Body of pancreas (tissue), 4 donors: ENCODE measurements around the gene DACH1. TPM values are rescaled to one million over a fixed set of nuclear protein-coding genes. Genes with fewer than 3 reads are reported as not detected.

Source experiments
- ATAC-seq: fragments of 150-250 bp; one replicate; pipeline ENCODE4 v1.9.1; 2016
- DNase-seq, 4 donors: peaks; one replicate each; pipeline ENCODE4 v3.0.0-alpha.2; 2019
- H3K27ac ChIP-seq, 4 donors: fragments of 200-600 bp; sonication (generic); 1 replicate in 3 of 4; 2 replicates in 1 of 4; pipeline versions ENCODE4 v1.5.1 to v1.6.1; 2016 to 2019; ENCODE audit warnings: mild to moderate bottlenecking in 1 of 4, mixed read lengths in 1 of 4, moderate library complexity in 1 of 4
- H3K27me3 ChIP-seq, 2 donors: fragments of 200-600 bp; sonication (generic); one replicate each; pipeline ENCODE4 v1.6.0; 2016; ENCODE audit warnings: mild to moderate bottlenecking in 1 of 2
- H3K36me3 ChIP-seq, 2 donors: fragments of 200-600 bp; sonication (generic); replicated peaks in 1 of 2; 2 replicates each; pipeline ENCODE4 v1.5.1; 2016; ENCODE audit warnings: low read depth in 2 of 2; ENCODE audit not compliant: insufficient read depth in 1 of 2
- H3K4me1 ChIP-seq: fragments of 200-600 bp; sonication (generic); one replicate; pipeline ENCODE4 v1.6.0; 2016
- H3K4me3 ChIP-seq, 2 donors: fragments of 200-600 bp; sonication (generic); 1 replicate in 1 of 2; 2 replicates in 1 of 2; pipeline ENCODE4 v1.5.1; 2016 to 2019
- H3K9me3 ChIP-seq, 3 donors: fragments of 200-600 bp; sonication (generic); 1 replicate in 2 of 3; 2 replicates in 1 of 3; pipeline ENCODE4 v1.5.1; 2016
- CTCF ChIP-seq, 7 experiments: fragments of 450-650 bp in 4 of 7; fragments of 200-600 bp in 3 of 7; sonication (generic) in 3 of 7; IDR thresholded peaks; one replicate each; pipeline ENCODE4 v1.5.1; 2016 to 2019; ENCODE audit warnings: antibody characterized with exemption in 7 of 7
- POLR2A ChIP-seq, 3 donors: fragments of 450-650 bp; IDR thresholded peaks; one replicate each; pipeline ENCODE4 v1.6.1; 2016; ENCODE audit warnings: antibody characterized with exemption in 3 of 3, mild to moderate bottlenecking in 2 of 3
- WGBS, 2 donors: methylation state at CpG; one replicate each; pipeline ENCODE4 v1.1.5; 2017; 5-methylcytosine and 5-hydroxymethylcytosine counted together
- intact Hi-C: fragments of 100-400 bp; cut with DNase I; formaldehyde crosslinking; loops from one replicate; pipeline ENCODE4 v1.15.1; 2023
- total RNA-seq, 2 donors: library from RNA; depleted of rRNA; stranded (reverse); fragments of >200 nt; gene quantifications; one replicate each; pipeline ENCODE4 v1.1.0, GENCODE V29; 2016

The DACH1 gene
- total RNA-seq, 2 donors from 2014 or later, result 2.9 to 3.3 TPM

- intact Hi-C loops, result no loop called here
- no peaks in the 10 kb centered on the region for H3K36me3 ChIP-seq
- no peak overlapping the region for H3K4me3 ChIP-seq
- no peak for DNase-seq
- 51 to 54% methylated on average over 4 of the region's 4 CpGs for WGBS, 2 donors
- TF ChIP-seq CTCF (IDR thresholded peaks at IDR 0.05), result no peak
- no peak for TF ChIP-seq POLR2A (IDR thresholded peaks at IDR 0.05)
- no peaks in the 10 kb centered on the region for H3K9me3 ChIP-seq
- H3K4me1 ChIP-seq, result peaks cover 16% of the 10 kb centered on the region
- no peaks in the 10 kb centered on the region for H3K27me3 ChIP-seq
- H3K27ac ChIP-seq, result peak overlapping the region in 1 of 4 donors; percentile 74
- no peak for ATAC-seq
Observed at GRCh38 chr13:71863254-71863865, 3.6 kb downstream of the DACH1 start.

GRCh38 chr13:71862459-71862943 is 4.5 kb downstream of the DACH1 start:
- WGBS, 2 donors, result 54 to 63% methylated on average over 2 of the region's 2 CpGs
- Histone ChIP-seq H3K4me3 (no peak overlapping the region), H3K36me3 (no peaks in the 10 kb centered on the region), H3K27me3 (no peaks in the 10 kb centered on the region), H3K4me1 (peaks cover 16% of the 10 kb centered on the region), H3K9me3 (no peaks in the 10 kb centered on the region), H3K27ac (no peak overlapping the region)
- no peak for ATAC-seq
- no peak for TF ChIP-seq CTCF (IDR thresholded peaks at IDR 0.05)
- TF ChIP-seq POLR2A (IDR thresholded peaks at IDR 0.05), result no peak
- no peak for DNase-seq
- intact Hi-C loops, result no loop called here

- no peak for TF ChIP-seq POLR2A (IDR thresholded peaks at IDR 0.05)
- TF ChIP-seq CTCF (IDR thresholded peaks at IDR 0.05), result no peak
- H3K9me3 ChIP-seq, result no peaks in the 10 kb centered on the region
- no peaks in the 10 kb centered on the region for H3K27me3 ChIP-seq
- H3K4me3 ChIP-seq, result no peak overlapping the region
- DNase-seq (no peak), ATAC-seq (no peak)
- H3K36me3 ChIP-seq, result no peaks in the 10 kb centered on the region
- 52 to 54% methylated on average over 2 of the region's 2 CpGs for WGBS, 2 donors
- no peak overlapping the region for H3K27ac ChIP-seq
- peaks cover 16% of the 10 kb centered on the region for H3K4me1 ChIP-seq
- intact Hi-C loops, result no loop called here
Observed at GRCh38 chr13:71861769-71862458, 5.1 kb downstream of the DACH1 start.

- Histone ChIP-seq H3K4me1 (peaks cover 15% of the 10 kb centered on the region), H3K9me3 (no peaks in the 10 kb centered on the region), H3K27me3 (no peaks in the 10 kb centered on the region), H3K36me3 (no peaks in the 10 kb centered on the region), H3K27ac (peak overlapping the region in 1 of 4 donors; percentile 16), H3K4me3 (no peak overlapping the region)
- DNase-seq (no peak), ATAC-seq (no peak)
- intact Hi-C loops, result no loop called here
- 59 to 61% methylated on average over 3 of the region's 3 CpGs for WGBS, 2 donors
- TF ChIP-seq POLR2A (IDR thresholded peaks at IDR 0.05) (no peak), CTCF (IDR thresholded peaks at IDR 0.05) (no peak)
Observed at GRCh38 chr13:71860547-71861138, 6.4 kb downstream of the DACH1 start.
